H1 (cell line): ENCODE measurements around the gene ARHGDIB. TPM values are rescaled to one million over a fixed set of nuclear protein-coding genes. Genes with fewer than 3 reads are reported as not detected.

Source experiments
- CTCF ChIA-PET: fragments of 300-600 bp; sonication (Branson Sonifier 250); formaldehyde crosslinking; loops from one replicate; lab custom pipeline; 2021; ENCODE audit not compliant: partially characterized antibody; lab: Charles Lee
- POLR2A ChIA-PET: fragments of 300-600 bp; sonication (Branson Sonifier 250); formaldehyde crosslinking; loops from one replicate; lab custom pipeline; 2021; ENCODE audit warnings: inconsistent platforms; ENCODE audit not compliant: partially characterized antibody; lab: Charles Lee
- DNase-seq, 2 experiments: peaks; one replicate each; pipeline versions ENCODE4 v3.0.0 to v3.0.0-alpha.2; 2010 to 2022; ENCODE audit warnings: low spot score in 2 of 2, low read depth in 1 of 2, mixed read lengths in 1 of 2
- FAIRE-seq: peaks from 2 replicates; lab custom pipeline; 2011; peaks lifted over from hg19 to GRCh38; lab: Jason Lieb, UNC
- H2AFZ ChIP-seq: 2 replicates; pipeline ENCODE4 v1.8.1; 2012; ENCODE audit warnings: low read length, inconsistent platforms
- H2AK5ac ChIP-seq: 2 replicates; pipeline ENCODE4 v1.6.1; 2013; ENCODE audit warnings: low read depth, low read length
- H2BK120ac ChIP-seq: replicated peaks from 2 replicates; pipeline ENCODE3; 2013; ENCODE audit warnings: low read depth, low read length, inconsistent platforms
- H2BK12ac ChIP-seq: 2 replicates; pipeline ENCODE4 v1.6.1; 2013; ENCODE audit warnings: low read depth, low read length
- H2BK15ac ChIP-seq: 2 replicates; pipeline ENCODE4 v1.6.1; 2013; ENCODE audit warnings: low read length
- H2BK20ac ChIP-seq: 2 replicates; pipeline ENCODE4 v1.6.1; 2013; ENCODE audit warnings: low read length
- H2BK5ac ChIP-seq: 2 replicates; pipeline ENCODE4 v1.6.1; 2013; ENCODE audit warnings: low read depth, low read length
- H3K14ac ChIP-seq: 2 replicates; pipeline ENCODE4 v1.6.1; 2013; ENCODE audit warnings: inconsistent platforms; ENCODE audit not compliant: insufficient read length
- H3K18ac ChIP-seq: 2 replicates; pipeline ENCODE4 v1.6.1; 2013; ENCODE audit warnings: low read length; ENCODE audit errors: extremely low read depth
- H3K23ac ChIP-seq: 2 replicates; pipeline ENCODE4 v1.6.1; 2013; ENCODE audit warnings: inconsistent platforms; ENCODE audit not compliant: insufficient read length
- H3K23me2 ChIP-seq: 2 replicates; pipeline ENCODE4 v1.6.1; 2013; ENCODE audit warnings: low read depth, low read length
- H3K27ac ChIP-seq: 2 replicates; pipeline ENCODE4 v1.6.1; 2011; ENCODE audit warnings: low read depth, low read length, inconsistent platforms
- H3K27me3 ChIP-seq, 4 experiments: replicated peaks in 1 of 4; 1 replicate in 1 of 4; 2 replicates in 3 of 4; pipeline versions ENCODE4 v1.6.1 to v1.8.1; 2011 to 2013; ENCODE audit warnings: low read length in 3 of 4, mild to moderate bottlenecking in 3 of 4, inconsistent platforms in 2 of 4, mixed read lengths in 2 of 4, moderate library complexity in 1 of 4; ENCODE audit not compliant: control insufficient read depth in 3 of 4, insufficient read depth in 3 of 4; ENCODE audit errors: extremely low read depth in 1 of 4
- H3K36me3 ChIP-seq, 4 experiments: 2 replicates each; pipeline versions ENCODE4 v1.6.1 to v1.8.1; 2011 to 2013; ENCODE audit warnings: mild to moderate bottlenecking in 4 of 4, low read length in 3 of 4, moderate library complexity in 2 of 4, control low read depth in 1 of 4, inconsistent platforms in 1 of 4; ENCODE audit not compliant: insufficient read depth in 4 of 4, control insufficient read depth in 2 of 4
- H3K4ac ChIP-seq: replicated peaks from 2 replicates; pipeline ENCODE3; 2013; ENCODE audit warnings: low read length, low read depth, mixed read lengths, inconsistent platforms; ENCODE audit not compliant: insufficient read length
- H3K4me1 ChIP-seq, 4 experiments: replicated peaks in 1 of 4; 1 replicate in 1 of 4; 2 replicates in 3 of 4; pipeline versions ENCODE4 v1.6.1 to v1.8.1; 2011 to 2013; ENCODE audit warnings: low read length in 3 of 4, inconsistent platforms in 2 of 4, mixed read lengths in 1 of 4; ENCODE audit not compliant: insufficient read depth in 4 of 4, control insufficient read depth in 3 of 4
- H3K4me2 ChIP-seq, 2 experiments: 2 replicates each; pipeline versions ENCODE4 v1.6.1 to v1.8.1; 2011 to 2013; ENCODE audit warnings: low read depth in 2 of 2, low read length in 2 of 2, control low read depth in 1 of 2, inconsistent platforms in 1 of 2, mild to moderate bottlenecking in 1 of 2; ENCODE audit not compliant: insufficient read depth in 1 of 2
- H3K4me3 ChIP-seq, 4 experiments: fragments of 200-600, 300-600 bp in 1 of 4; sonication (generic), shearing (Covaris generic), sonication (Bioruptor Twin) in 1 of 4; 2 replicates each; pipeline versions ENCODE4 v1.5.1 to v1.8.1; 2011 to 2016; ENCODE audit warnings: low read length in 4 of 4, low read depth in 3 of 4, control low read depth in 2 of 4, inconsistent platforms in 2 of 4, mild to moderate bottlenecking in 2 of 4, mixed read lengths in 1 of 4, moderate library complexity in 1 of 4; ENCODE audit not compliant: insufficient read depth in 2 of 4; ENCODE audit errors: extremely low read depth in 1 of 4
- H3K56ac ChIP-seq: replicated peaks from 2 replicates; pipeline ENCODE3; 2013; ENCODE audit warnings: low read depth, mild to moderate bottlenecking, mixed read lengths, low read length, inconsistent platforms; ENCODE audit not compliant: insufficient read length
- H3K79me1 ChIP-seq: 2 replicates; pipeline ENCODE4 v1.6.1; 2013; ENCODE audit warnings: low read depth, low read length, control low read depth
- H3K79me2 ChIP-seq, 2 experiments: 2 replicates each; pipeline versions ENCODE4 v1.6.1 to v1.8.1; 2012 to 2013; ENCODE audit warnings: low read length in 2 of 2, mild to moderate bottlenecking in 2 of 2, inconsistent platforms in 1 of 2; ENCODE audit not compliant: insufficient read depth in 2 of 2, control insufficient read depth in 1 of 2
- H3K9ac ChIP-seq, 4 experiments: replicated peaks in 1 of 4; 1 replicate in 1 of 4; 2 replicates in 3 of 4; pipeline versions ENCODE4 v1.6.1 to v1.8.1; 2011 to 2013; ENCODE audit warnings: low read depth in 3 of 4, low read length in 3 of 4, control low read depth in 2 of 4, mild to moderate bottlenecking in 2 of 4, moderate library complexity in 2 of 4, inconsistent platforms in 1 of 4; ENCODE audit errors: extremely low read depth in 1 of 4
- H3K9me3 ChIP-seq, 2 experiments: 2 replicates each; pipeline versions ENCODE4 v1.6.1 to v1.8.1; 2012 to 2013; ENCODE audit warnings: mild to moderate bottlenecking in 2 of 2, moderate library complexity in 2 of 2, control low read depth in 1 of 2, inconsistent platforms in 1 of 2, low read depth in 1 of 2, low read length in 1 of 2, mixed read lengths in 1 of 2; ENCODE audit not compliant: insufficient read depth in 2 of 2
- H4K20me1 ChIP-seq, 2 experiments: replicated peaks in 1 of 2; 2 replicates each; pipeline versions ENCODE3 to v1.8.1; 2011 to 2013; ENCODE audit warnings: inconsistent platforms in 2 of 2, low read length in 2 of 2, mild to moderate bottlenecking in 1 of 2; ENCODE audit not compliant: insufficient read depth in 2 of 2, control insufficient read depth in 1 of 2
- H4K5ac ChIP-seq: 2 replicates; pipeline ENCODE4 v1.6.1; 2013; ENCODE audit warnings: low read length, low read depth, mixed read lengths, inconsistent platforms; ENCODE audit not compliant: insufficient read length
- H4K8ac ChIP-seq: 2 replicates; pipeline ENCODE4 v1.8.0; 2013; ENCODE audit warnings: mild to moderate bottlenecking, moderate library complexity, low read length, inconsistent platforms; ENCODE audit not compliant: insufficient read depth; ENCODE audit errors: extremely low read depth
- H4K91ac ChIP-seq: replicated peaks from 2 replicates; pipeline ENCODE3; 2013; ENCODE audit warnings: low read length, mixed read lengths, inconsistent platforms; ENCODE audit not compliant: insufficient read length
- BCL11A ChIP-seq, 2 experiments: IDR thresholded peaks; one replicate each; pipeline ENCODE4 v1.6.1; 2011; ENCODE audit warnings: low read depth in 2 of 2, low read length in 2 of 2, mild to moderate bottlenecking in 2 of 2
- CBX5 ChIP-seq: fragments of 300-800, 300-1000 bp; sonication (generic); IDR thresholded peaks from 2 replicates; pipeline ENCODE4 v1.7.1; 2016; ENCODE audit warnings: antibody characterized with exemption, low read length, low read depth
- HDAC6 ChIP-seq: IDR thresholded peaks from one replicate; pipeline ENCODE4 v1.7.1; 2012; ENCODE audit warnings: low read depth, mild to moderate bottlenecking, inconsistent platforms, low read length, moderate library complexity
- KDM5A ChIP-seq: fragments of 200-600 bp; IDR thresholded peaks from 2 replicates; pipeline ENCODE4 v1.7.1; 2012; ENCODE audit warnings: mild to moderate bottlenecking, low read length, inconsistent platforms, mixed read lengths
- MAX ChIP-seq: IDR thresholded peaks from 2 replicates; pipeline ENCODE4 v1.6.1; 2012; ENCODE audit warnings: inconsistent platforms
- NANOG ChIP-seq: IDR thresholded peaks from 2 replicates; pipeline ENCODE4 v1.6.1; 2011; ENCODE audit warnings: low read length, low read depth, mild to moderate bottlenecking, inconsistent platforms; ENCODE audit not compliant: insufficient read depth, poor library complexity, severe bottlenecking
- RBBP5 ChIP-seq: IDR thresholded peaks from 2 replicates; pipeline ENCODE4 v1.7.1; 2012; ENCODE audit warnings: low read depth, mild to moderate bottlenecking, inconsistent platforms, low read length, moderate library complexity, borderline replicate concordance
- RNF2 ChIP-seq: fragments of 200-900, 300-1000 bp; sonication (generic); IDR thresholded peaks from 2 replicates; pipeline ENCODE4 v1.7.1; 2016; ENCODE audit warnings: borderline replicate concordance, low read depth, mild to moderate bottlenecking, antibody characterized with exemption, low read length; ENCODE audit not compliant: poor library complexity, severe bottlenecking; ENCODE audit errors: missing control alignments
- SIRT6 ChIP-seq: IDR thresholded peaks from one replicate; pipeline ENCODE4 v1.7.1; 2012; ENCODE audit warnings: low read length, inconsistent platforms
- SIX5 ChIP-seq: IDR thresholded peaks from 2 replicates; pipeline ENCODE4 v1.6.1; 2011; ENCODE audit warnings: mild to moderate bottlenecking, low read depth, low read length
- SP1 ChIP-seq: IDR thresholded peaks from 2 replicates; pipeline ENCODE4 v1.6.1; 2011; ENCODE audit warnings: low read depth, low read length
- SP2 ChIP-seq: IDR thresholded peaks from 2 replicates; pipeline ENCODE4 v1.6.1; 2012; ENCODE audit warnings: mild to moderate bottlenecking, low read length, inconsistent platforms
- YY1 ChIP-seq: IDR thresholded peaks from 2 replicates; pipeline ENCODE4 v1.6.1; 2011; ENCODE audit warnings: low read depth, mild to moderate bottlenecking, low read length
- WGBS, 2 experiments: shearing (Covaris generic) in 1 of 2; methylation state at CpG; one replicate each; pipeline versions ENCODE4 v1.1.6 to v1.1.7; 2013 to 2015; ENCODE audit warnings: low lambda C conversion rate in 2 of 2, mixed read lengths in 2 of 2, inconsistent platforms in 1 of 2, low coverage in 1 of 2, missing lambda C conversion rate in 1 of 2; ENCODE audit not compliant: insufficient replicate concordance in 2 of 2, insufficient coverage in 1 of 2, insufficient read length in 1 of 2; ENCODE audit errors: extremely low coverage in 1 of 2, missing lambda C conversion rate in 1 of 2; 5-methylcytosine and 5-hydroxymethylcytosine counted together
- polyA plus RNA-seq, 7 experiments: library from polyadenylated mRNA; depleted of rRNA in 3 of 7; stranded (reverse) in 5 of 7; unstranded in 2 of 7; fragments of >200 nt in 5 of 7; fragments of 200-250 nt in 2 of 7; gene quantifications; 1 replicate in 5 of 7; 2 replicates in 1 of 7; 4 replicates in 1 of 7; pipeline versions ENCODE4 v1.2.1 to v1.2.3, GENCODE V29; 2011 to 2013; ENCODE audit warnings: missing spikeins in 2 of 7, mixed read lengths in 2 of 7
- total RNA-seq: library from RNA; stranded (reverse); fragmentation: NEBNext Ultra II Directional; extraction: Animal tissue kit (Norgen Biotek cat#: 25700); gene quantifications from 2 replicates; pipeline ENCODE4 v1.2.1, GENCODE V29; 2021

ARHGDIB gene
- total and polyA plus RNA-seq, 2 of the 8 experiments (the other 6 are each of a cell fraction or from before 2014, with no cell fraction given): 0.82 to 1.3 TPM

- H2BK15ac ChIP-seq: no peak overlapping the region
- H2BK120ac ChIP-seq: no peak overlapping the region
- H4K91ac ChIP-seq: no peak overlapping the region
- no peak overlapping the region for H3K56ac ChIP-seq
- H3K4me1 ChIP-seq: no peaks in the 10 kb centered on the region
- no peak overlapping the region for H2AK5ac ChIP-seq
- H3K79me2 ChIP-seq: no peaks in the 10 kb centered on the region
- no peak overlapping the region for H3K4me3 ChIP-seq
- no peak overlapping the region for H3K23ac ChIP-seq
- no peaks in the 10 kb centered on the region for H3K36me3 ChIP-seq
- no peak overlapping the region for H3K4ac ChIP-seq
- no peak overlapping the region for H2BK12ac ChIP-seq
- no peaks in the 10 kb centered on the region for H3K27me3 ChIP-seq
- H4K5ac ChIP-seq: no peak overlapping the region
- FAIRE-seq: no peak
- no peak overlapping the region for H3K9ac ChIP-seq
- no peak overlapping the region for H2AFZ ChIP-seq
- no peak for DNase-seq
- no peak overlapping the region for H3K18ac ChIP-seq
- H4K8ac ChIP-seq: no peak overlapping the region
- H3K79me1 ChIP-seq: no peaks in the 10 kb centered on the region
- CTCF ChIA-PET: interaction anchor here (0.6 to 3.7 kb wide), 2 partner anchors 26 to 401 kb away, joined by 3 to 9 read pairs; no protein-coding TSS in a partner anchor
- no peaks in the 10 kb centered on the region for H3K23me2 ChIP-seq
- H2BK5ac ChIP-seq: no peak overlapping the region
- H2BK20ac ChIP-seq: no peak overlapping the region
- H4K20me1 ChIP-seq: no peaks in the 10 kb centered on the region
- no peak overlapping the region for H3K27ac ChIP-seq
- no peak overlapping the region for H3K4me2 ChIP-seq
- no peaks in the 10 kb centered on the region for H3K9me3 ChIP-seq
- POLR2A ChIA-PET: interaction anchor here (0.9 kb wide), 1 partner anchor 11 kb away, joined by 3 read pairs; the partner anchor contains the start of gene PDE6H
- WGBS, 2 experiments: 90% methylated on average over 3 of the region's 3 CpGs; no CpG with 5 or more reads in 1 of the 2 experiments
- H3K14ac ChIP-seq: no peak overlapping the region
- TF ChIP-seq MAX (no peak), NANOG (no peak), RBBP5 (no peak), CBX5 (no peak), SIX5 (no peak), SIRT6 (no peak), SP2 (no peak), HDAC6 (no peak), BCL11A (IDR thresholded peaks at IDR 0.05; ENCODE audit: low read depth in 2 of 2, low read length in 2 of 2) (no peak), KDM5A (no peak), YY1 (no peak), SP1 (no peak), RNF2 (no peak)
Measured at GRCh38 chr12:14962153-14962539, 745 bp upstream of the ARHGDIB start.
